SIG-M5 treated with dmso at 0.1 percent for 504 hours (cell line): ENCODE results near the gene MFSD6.
A peak's percentile ranks its signal among the peaks of the same experiment; 100 is the strongest.
"Not testable (repeated sequence)": the region's sequence is repeated elsewhere in the genome, so short reads cannot be mapped to it uniquely, and the experiment has no call there.

Source experiments
- DNase-seq: peaks from one replicate; lab custom pipeline; 2025; ENCODE audit not compliant: unreplicated experiment; lab: John Stamatoyannopoulos, UW

MFSD6 gene

GRCh38 chr2:190407662-190408537 lies at the start of gene MFSD6:
Gene MFSD6, plus strand, starts transcription at chr2:190408355. Its CDS starts 27,675 bp downstream, at chr2:190436030.
- DNase-seq: no peak

- DNase-seq: not testable (repeated sequence)
These were observed 49.3 kb upstream of the MFSD6 start for GRCh38 chr2:190358655-190359448.

GRCh38 chr2:190360561-190360960 lies 47.6 kb upstream of the MFSD6 start:
- no peak for DNase-seq

- no peak for DNase-seq
These were observed 47.2 kb upstream of the MFSD6 start for GRCh38 chr2:190360965-190361364.

- DNase-seq: no peak
These were observed 46.6 kb upstream of the MFSD6 start for GRCh38 chr2:190361572-190361971.

- no peak for DNase-seq
These were observed 45.3 kb upstream of the MFSD6 start for GRCh38 chr2:190362894-190363293.

GRCh38 chr2:190365499-190366204 lies 42.5 kb upstream of the MFSD6 start:
- no peak for DNase-seq

GRCh38 chr2:190366248-190366753 lies 41.9 kb upstream of the MFSD6 start:
- no peak for DNase-seq

GRCh38 chr2:190367091-190367490 lies 41.1 kb upstream of the MFSD6 start:
- no peak for DNase-seq

- no peak for DNase-seq
These were observed 38.5 kb upstream of the MFSD6 start for GRCh38 chr2:190369635-190370034.

- DNase-seq: no peak
These were observed 32.1 kb upstream of the MFSD6 start for GRCh38 chr2:190376083-190376482.

GRCh38 chr2:190376591-190377245 lies 31.4 kb upstream of the MFSD6 start:
- DNase-seq: no peak

- DNase-seq: no peak
These were observed 29.3 kb upstream of the MFSD6 start for GRCh38 chr2:190378880-190379237.

- no peak for DNase-seq
These were observed 28.7 kb upstream of the MFSD6 start for GRCh38 chr2:190379249-190379964.

GRCh38 chr2:190380962-190381412 lies 27.2 kb upstream of the MFSD6 start:
- no peak for DNase-seq

GRCh38 chr2:190382851-190383250 lies 25.3 kb upstream of the MFSD6 start:
- peak; percentile 21 for DNase-seq

- DNase-seq: no peak
These were observed 20.7 kb upstream of the MFSD6 start for GRCh38 chr2:190387422-190387821.

- no peak for DNase-seq
These were observed 11.9 kb upstream of the MFSD6 start for GRCh38 chr2:190396271-190396670.

GRCh38 chr2:190402986-190403603 lies 5.1 kb upstream of the MFSD6 start:
- no peak for DNase-seq

- DNase-seq: peak; percentile 96
These were observed 3.7 kb upstream of the MFSD6 start for GRCh38 chr2:190404487-190404886.
